Tibial nerve (tissue), 3 donors: ENCODE measurements around the gene CYP4F8.
A peak's percentile ranks its signal among the peaks of the same experiment; 100 is the strongest.

ENCODE experiments used
- EP300 ChIP-seq, 2 donors: sonication (generic); formaldehyde crosslinking; IDR thresholded peaks; one replicate each; pipeline ENCODE4 v1.6.1; 2017; ENCODE audit warnings: antibody characterized with exemption in 2 of 2, mild to moderate bottlenecking in 1 of 2
- POLR2A ChIP-seq, 2 donors: fragments of 450-650 bp; IDR thresholded peaks; one replicate each; pipeline ENCODE4 v1.6.1; 2017; ENCODE audit warnings: antibody characterized with exemption in 2 of 2, mild to moderate bottlenecking in 2 of 2, moderate library complexity in 2 of 2

- TF ChIP-seq POLR2A (IDR thresholded peaks at IDR 0.05) (no peak), EP300 (IDR thresholded peaks at IDR 0.05) (peak in 1 of 2 donors; percentile 49)
Observed at GRCh38 chr19:15587663-15588062, 27.4 kb upstream of the CYP4F8 start.
